Natural killer cell (primary cell): Measurements from ENCODE around the gene AHDC1. TPM values are rescaled to one million over a fixed set of nuclear protein-coding genes. Genes with fewer than 3 reads are reported as not detected.

Experiments
- ATAC-seq, 3 donors: fragments of 150-1000 bp in 2 of 3; fragments of 200-7000 bp in 1 of 3; cut with Tn5 transposase; 1 replicate in 1 of 3; 2 replicates in 2 of 3; pipeline ENCODE4 v1.10.0; 2021; ENCODE audit warnings: mild to moderate bottlenecking in 2 of 3, moderate library complexity in 2 of 3
- DNase-seq, 2 donors: peaks; one replicate each; pipeline versions ENCODE4 v3.0.0 to v3.0.0-alpha.2; 2013 to 2021; ENCODE audit warnings: mixed read lengths in 1 of 2
- H3K27ac ChIP-seq: one replicate; pipeline ENCODE4 v1.5.1; 2013; ENCODE audit warnings: mild to moderate bottlenecking, low read length
- H3K27me3 ChIP-seq: one replicate; pipeline ENCODE4 v1.6.1; 2013; ENCODE audit warnings: low read length; ENCODE audit not compliant: control insufficient read depth, insufficient read depth
- H3K36me3 ChIP-seq: one replicate; pipeline ENCODE4 v1.6.1; 2013; ENCODE audit warnings: low read length; ENCODE audit not compliant: control insufficient read depth, insufficient read depth
- H3K4me1 ChIP-seq: one replicate; pipeline ENCODE4 v1.6.1; 2013; ENCODE audit warnings: low read length; ENCODE audit not compliant: control insufficient read depth, insufficient read depth
- H3K4me3 ChIP-seq: one replicate; pipeline ENCODE4 v1.5.1; 2013; ENCODE audit warnings: low read length
- H3K9me3 ChIP-seq: one replicate; pipeline ENCODE4 v1.6.1; 2013; ENCODE audit warnings: low read length; ENCODE audit not compliant: control insufficient read depth, insufficient read depth
- H3K27ac Mint-ChIP-seq, 2 donors: one replicate each; pipeline ENCODE4 v1.8.0; 2022; ENCODE audit warnings: mild to moderate bottlenecking in 2 of 2, mixed read lengths in 2 of 2, moderate library complexity in 1 of 2
- H3K27me3 Mint-ChIP-seq, 2 donors: one replicate each; pipeline ENCODE4 v1.8.0; 2022; ENCODE audit warnings: low read depth in 2 of 2, mixed read lengths in 2 of 2
- H3K36me3 Mint-ChIP-seq: one replicate; pipeline ENCODE4 v1.8.0; 2022; ENCODE audit warnings: mixed read lengths
- H3K4me1 Mint-ChIP-seq, 2 donors: one replicate each; pipeline ENCODE4 v1.8.0; 2022; ENCODE audit warnings: mixed read lengths in 2 of 2
- H3K4me3 Mint-ChIP-seq: one replicate; pipeline ENCODE4 v1.8.0; 2022; ENCODE audit warnings: mild to moderate bottlenecking, moderate library complexity, mixed read lengths
- H3K9me3 Mint-ChIP-seq, 2 donors: one replicate each; pipeline ENCODE4 v1.8.0; 2022; ENCODE audit warnings: mixed read lengths in 2 of 2
- CTCF ChIP-seq: fragments of 200-600 bp; IDR thresholded peaks from one replicate; pipeline ENCODE4 v1.8.0; 2022; ENCODE audit warnings: antibody characterized with exemption
- WGBS: methylation state at CpG from one replicate; pipeline ENCODE4 v1.1.7; 2013; ENCODE audit warnings: missing lambda C conversion rate; ENCODE audit not compliant: insufficient coverage; 5-methylcytosine and 5-hydroxymethylcytosine counted together
- intact Hi-C: fragments of 100-400 bp; cut with micrococcal nuclease; formaldehyde crosslinking; loops from one replicate; pipeline ENCODE4 v1.14.2; 2022
- total RNA-seq, 4 donors: library from RNA; stranded (reverse); fragments of 120-200 nt in 1 of 4; gene quantifications; one replicate each; pipeline versions ENCODE4 v1.2.3 to v1.2.4, GENCODE V29; 2013 to 2022

The AHDC1 gene
- total RNA-seq, 3 donors from 2014 or later (not counting 1 experiment from before 2014, with no cell fraction given), result 39.6 to 67.0 (median 47.0) TPM

- ATAC-seq (no peak), DNase-seq (no peak)
- no peaks in the 10 kb centered on the region for H3K9me3 ChIP-seq
- no peak for TF ChIP-seq CTCF
- H3K4me1 ChIP-seq, result peaks cover 13% of the 10 kb centered on the region
- WGBS, result 59% methylated on average over 7 of the region's 7 CpGs
- intact Hi-C loops, result no loop called here
- no peaks in the 10 kb centered on the region for H3K36me3 ChIP-seq
- Mint-ChIP-seq H3K4me1 (peaks cover 12 to 28% of the 10 kb centered on the region in 2 donors), H3K9me3 (no peaks in the 10 kb centered on the region), H3K36me3 (no peaks in the 10 kb centered on the region), H3K27me3 (no peaks in the 10 kb centered on the region), H3K4me3 (no peak overlapping the region), H3K27ac (peak overlapping the region in 1 of 2 donors; percentile 57)
- no peak overlapping the region for H3K27ac ChIP-seq
- H3K27me3 ChIP-seq, result no peaks in the 10 kb centered on the region
- H3K4me3 ChIP-seq, result no peak overlapping the region
Observed at GRCh38 chr1:27650539-27651175, 46.7 kb upstream of the AHDC1 start.

GRCh38 chr1:27650171-27650538 lies 46.2 kb upstream of the AHDC1 start:
- H3K27ac ChIP-seq, result no peak overlapping the region

GRCh38 chr1:27649306-27649635 lies 45.3 kb upstream of the AHDC1 start:
- no peaks in the 10 kb centered on the region for H3K27me3 Mint-ChIP-seq
- no peak overlapping the region for H3K27ac ChIP-seq
- H3K4me3 ChIP-seq, result no peak overlapping the region
- H3K27ac Mint-ChIP-seq, result no peak overlapping the region
- H3K4me1 Mint-ChIP-seq, result peaks cover 15 to 28% of the 10 kb centered on the region in 2 donors
- ATAC-seq (no peak), DNase-seq (no peak)
- H3K9me3 ChIP-seq, result no peaks in the 10 kb centered on the region
- H3K36me3 Mint-ChIP-seq, result no peaks in the 10 kb centered on the region
- no peaks in the 10 kb centered on the region for H3K36me3 ChIP-seq
- no peak for TF ChIP-seq CTCF
- intact Hi-C loops, result no loop called here
- 94% methylated on average over 11 of the region's 11 CpGs for WGBS
- H3K9me3 Mint-ChIP-seq, result no peaks in the 10 kb centered on the region
- H3K4me1 ChIP-seq, result peaks cover 15% of the 10 kb centered on the region
- no peaks in the 10 kb centered on the region for H3K27me3 ChIP-seq
- H3K4me3 Mint-ChIP-seq, result no peak overlapping the region

More at GRCh38 chr1:27650171-27650538, 46.2 kb upstream of the AHDC1 start:
- no peak for DNase-seq
- H3K36me3 Mint-ChIP-seq, result no peaks in the 10 kb centered on the region
- no peak for ATAC-seq
- no peak overlapping the region for H3K4me3 Mint-ChIP-seq
- H3K4me1 Mint-ChIP-seq, result peaks cover 12 to 27% of the 10 kb centered on the region in 2 donors
- H3K9me3 Mint-ChIP-seq, result no peaks in the 10 kb centered on the region
- H3K27ac Mint-ChIP-seq, result peak overlapping the region in 1 of 2 donors; percentile 57
- 71% methylated on average over 1 of the region's 1 CpG for WGBS
- intact Hi-C loops, result no loop called here
- no peaks in the 10 kb centered on the region for H3K27me3 Mint-ChIP-seq
- Histone ChIP-seq H3K4me3 (no peak overlapping the region), H3K9me3 (no peaks in the 10 kb centered on the region), H3K36me3 (no peaks in the 10 kb centered on the region), H3K27me3 (no peaks in the 10 kb centered on the region), H3K4me1 (peaks cover 13% of the 10 kb centered on the region)
- TF ChIP-seq CTCF, result no peak
